HEK293 (cell line): ENCODE data around the gene LRRC8C.

Source experiments
- SALL2 ChIP-seq: fragments of 450-650 bp; formaldehyde crosslinking; IDR thresholded peaks from 2 replicates; pipeline ENCODE4 v1.5.0; 2017; ENCODE audit warnings: missing biosample characterization, mild to moderate bottlenecking, missing genetic modification characterization, borderline replicate concordance
- ZFHX2 ChIP-seq: fragments of 450-650 bp; formaldehyde crosslinking; conservative IDR thresholded peaks from 2 replicates; pipeline ENCODE4 v1.5.1; 2016; ENCODE audit warnings: missing biosample characterization, missing genetic modification characterization
- ZNF133 ChIP-seq: fragments of 450-650 bp; formaldehyde crosslinking; IDR thresholded peaks from 2 replicates; pipeline ENCODE4 v1.5.1; 2016; ENCODE audit warnings: missing biosample characterization, missing genetic modification characterization
- ZNF341 ChIP-seq: fragments of 450-650 bp; formaldehyde crosslinking; IDR thresholded peaks from 2 replicates; pipeline ENCODE4; 2016; ENCODE audit warnings: low read depth, missing biosample characterization, missing genetic modification characterization
- ZNF747 ChIP-seq: fragments of 450-650 bp; formaldehyde crosslinking; IDR thresholded peaks from 2 replicates; pipeline ENCODE4 v1.5.1; 2016; ENCODE audit warnings: missing biosample characterization, missing genetic modification characterization
- ZNF777 ChIP-seq: fragments of 450-650 bp; formaldehyde crosslinking; IDR thresholded peaks from 2 replicates; pipeline ENCODE4 v1.5.1; 2017; ENCODE audit warnings: missing biosample characterization, missing genetic modification characterization, borderline replicate concordance
- TF ChIP-seq, protein P1 (sequence below): fragments of 450-650 bp; formaldehyde crosslinking; IDR thresholded peaks from 2 replicates; pipeline ENCODE4 v1.5.1; 2016; ENCODE audit warnings: missing biosample characterization, missing genetic modification characterization

DNA sequence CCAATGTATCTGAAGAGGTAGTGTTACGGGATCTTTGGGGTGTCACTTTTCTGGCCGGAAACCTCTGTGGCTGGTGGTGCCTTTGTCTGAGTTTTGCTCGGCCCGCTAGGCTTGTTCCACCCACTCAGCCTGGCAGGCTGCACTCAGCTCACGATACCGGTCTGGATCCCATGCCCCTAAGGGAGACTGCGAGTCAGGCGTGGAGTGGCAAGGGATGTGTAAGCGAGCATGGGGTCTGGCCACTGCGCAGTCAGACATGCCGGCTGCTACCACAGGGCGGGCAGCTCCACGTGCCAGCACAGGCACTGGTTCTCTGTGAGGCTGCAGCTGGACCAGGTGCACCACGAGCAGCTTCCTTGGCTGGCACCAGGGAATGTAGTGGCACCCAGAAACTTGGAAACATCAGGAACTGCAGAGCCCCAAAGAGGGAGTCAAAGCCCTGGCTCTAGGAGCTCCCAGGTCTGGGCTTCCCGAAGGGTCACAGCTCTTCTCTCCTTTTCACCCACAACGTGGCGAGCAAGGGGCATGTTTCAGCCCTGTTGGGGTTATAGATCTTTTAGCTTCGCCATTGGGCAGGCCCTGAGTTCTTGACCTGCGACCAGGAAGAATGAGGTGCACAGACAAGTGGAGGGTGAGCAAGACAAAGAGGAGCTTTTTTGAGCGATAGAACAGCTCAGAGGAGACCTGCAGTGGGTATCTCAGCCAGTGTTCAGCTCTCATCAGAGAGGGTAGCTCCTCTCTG is 23.8 kb upstream of the LRRC8C start:
- TF ChIP-seq ZNF341 (no peak), ZNF747 (tag by site-specific recombination) (no peak), SALL2 (tag by site-specific recombination) (no peak), ZFHX2 (tag by site-specific recombination) (no peak), ZNF133 (tag by site-specific recombination) (no peak), ZNF777 (tag by site-specific recombination) (no peak)
- TF ChIP-seq, protein P1, sequence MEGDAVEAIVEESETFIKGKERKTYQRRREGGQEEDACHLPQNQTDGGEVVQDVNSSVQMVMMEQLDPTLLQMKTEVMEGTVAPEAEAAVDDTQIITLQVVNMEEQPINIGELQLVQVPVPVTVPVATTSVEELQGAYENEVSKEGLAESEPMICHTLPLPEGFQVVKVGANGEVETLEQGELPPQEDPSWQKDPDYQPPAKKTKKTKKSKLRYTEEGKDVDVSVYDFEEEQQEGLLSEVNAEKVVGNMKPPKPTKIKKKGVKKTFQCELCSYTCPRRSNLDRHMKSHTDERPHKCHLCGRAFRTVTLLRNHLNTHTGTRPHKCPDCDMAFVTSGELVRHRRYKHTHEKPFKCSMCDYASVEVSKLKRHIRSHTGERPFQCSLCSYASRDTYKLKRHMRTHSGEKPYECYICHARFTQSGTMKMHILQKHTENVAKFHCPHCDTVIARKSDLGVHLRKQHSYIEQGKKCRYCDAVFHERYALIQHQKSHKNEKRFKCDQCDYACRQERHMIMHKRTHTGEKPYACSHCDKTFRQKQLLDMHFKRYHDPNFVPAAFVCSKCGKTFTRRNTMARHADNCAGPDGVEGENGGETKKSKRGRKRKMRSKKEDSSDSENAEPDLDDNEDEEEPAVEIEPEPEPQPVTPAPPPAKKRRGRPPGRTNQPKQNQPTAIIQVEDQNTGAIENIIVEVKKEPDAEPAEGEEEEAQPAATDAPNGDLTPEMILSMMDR (tag by site-specific recombination) = no peak
